ENCODE data around the gene MICAL2. TPM values are rescaled to one million over a fixed set of nuclear protein-coding genes. Genes with fewer than 3 reads are reported as not detected.

Gene MICAL2
- total and polyA plus RNA-seq, 3 donors from 2014 or later = 224 to 461 (median 401) TPM

DNA sequence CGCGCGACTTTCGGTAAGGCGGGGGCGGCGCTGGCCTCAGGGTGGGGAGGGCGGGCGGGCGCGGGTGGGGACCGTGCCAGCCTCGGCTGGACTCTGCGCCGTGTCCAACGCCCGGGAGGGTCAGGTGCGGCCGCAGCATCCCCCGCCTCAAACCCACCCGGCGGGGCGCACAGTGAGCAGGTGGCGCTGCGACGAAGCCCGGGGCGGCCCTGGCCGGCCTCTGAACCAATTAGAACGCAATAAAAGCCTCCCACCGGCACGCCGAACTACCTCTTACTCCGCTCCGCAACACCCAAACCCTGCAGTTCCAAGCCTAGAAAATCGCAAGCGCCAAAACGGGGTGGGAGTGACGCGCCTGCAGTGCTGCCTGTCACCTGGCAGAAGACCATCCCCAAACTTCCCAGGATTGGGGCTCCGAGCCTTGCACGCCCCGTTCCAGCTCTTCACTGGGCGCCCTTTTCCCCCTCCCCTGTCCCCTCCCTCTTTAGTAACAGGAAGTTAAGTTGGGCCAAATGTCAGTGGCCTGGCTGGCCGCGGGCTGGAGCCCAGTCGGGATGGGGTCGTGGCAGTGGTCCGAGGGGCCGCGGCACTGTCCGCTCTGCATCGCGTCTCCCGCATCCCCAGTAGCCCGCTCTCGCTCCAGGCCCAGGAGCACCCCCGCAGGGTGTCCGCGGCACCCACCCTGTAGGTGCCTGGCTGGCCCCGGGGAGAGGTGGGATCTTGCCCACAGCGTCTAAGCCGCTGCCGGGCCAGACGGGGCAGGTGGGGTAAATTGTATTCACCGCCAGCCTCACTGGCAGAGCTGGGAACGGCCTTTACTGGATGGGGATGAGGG is 541 bp downstream of the MICAL2 start:
- H3K4me1 ChIP-seq = peaks cover 23% of the 10 kb centered on the region
- 2 to 3% methylated on average over 26 to 62 of the region's 67 CpGs for WGBS, 2 donors
- peak overlapping the region; percentile 90 to 95 for H3K4me3 ChIP-seq
- TF ChIP-seq, protein P1, sequence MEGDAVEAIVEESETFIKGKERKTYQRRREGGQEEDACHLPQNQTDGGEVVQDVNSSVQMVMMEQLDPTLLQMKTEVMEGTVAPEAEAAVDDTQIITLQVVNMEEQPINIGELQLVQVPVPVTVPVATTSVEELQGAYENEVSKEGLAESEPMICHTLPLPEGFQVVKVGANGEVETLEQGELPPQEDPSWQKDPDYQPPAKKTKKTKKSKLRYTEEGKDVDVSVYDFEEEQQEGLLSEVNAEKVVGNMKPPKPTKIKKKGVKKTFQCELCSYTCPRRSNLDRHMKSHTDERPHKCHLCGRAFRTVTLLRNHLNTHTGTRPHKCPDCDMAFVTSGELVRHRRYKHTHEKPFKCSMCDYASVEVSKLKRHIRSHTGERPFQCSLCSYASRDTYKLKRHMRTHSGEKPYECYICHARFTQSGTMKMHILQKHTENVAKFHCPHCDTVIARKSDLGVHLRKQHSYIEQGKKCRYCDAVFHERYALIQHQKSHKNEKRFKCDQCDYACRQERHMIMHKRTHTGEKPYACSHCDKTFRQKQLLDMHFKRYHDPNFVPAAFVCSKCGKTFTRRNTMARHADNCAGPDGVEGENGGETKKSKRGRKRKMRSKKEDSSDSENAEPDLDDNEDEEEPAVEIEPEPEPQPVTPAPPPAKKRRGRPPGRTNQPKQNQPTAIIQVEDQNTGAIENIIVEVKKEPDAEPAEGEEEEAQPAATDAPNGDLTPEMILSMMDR (IDR thresholded peaks at IDR 0.05) = no peak
- TF ChIP-seq POLR2A (IDR thresholded peaks at IDR 0.05) = no peak
- peak; percentile 46 for DNase-seq
- intact Hi-C loops (cut with DNase I; ENCODE audit: low total_unique reads) = loop anchor here (10.0 kb wide), 1 partner anchor 124 kb away; no protein-coding TSS in a partner anchor
- no peaks in the 10 kb centered on the region for H3K27me3 ChIP-seq
- no peaks in the 10 kb centered on the region for H3K36me3 ChIP-seq (ENCODE audit: low read depth, missing control alignments)
- H3K9me3 ChIP-seq = no peaks in the 10 kb centered on the region
- peak overlapping the region; percentile 95 to 97 for H3K27ac ChIP-seq

DNA sequence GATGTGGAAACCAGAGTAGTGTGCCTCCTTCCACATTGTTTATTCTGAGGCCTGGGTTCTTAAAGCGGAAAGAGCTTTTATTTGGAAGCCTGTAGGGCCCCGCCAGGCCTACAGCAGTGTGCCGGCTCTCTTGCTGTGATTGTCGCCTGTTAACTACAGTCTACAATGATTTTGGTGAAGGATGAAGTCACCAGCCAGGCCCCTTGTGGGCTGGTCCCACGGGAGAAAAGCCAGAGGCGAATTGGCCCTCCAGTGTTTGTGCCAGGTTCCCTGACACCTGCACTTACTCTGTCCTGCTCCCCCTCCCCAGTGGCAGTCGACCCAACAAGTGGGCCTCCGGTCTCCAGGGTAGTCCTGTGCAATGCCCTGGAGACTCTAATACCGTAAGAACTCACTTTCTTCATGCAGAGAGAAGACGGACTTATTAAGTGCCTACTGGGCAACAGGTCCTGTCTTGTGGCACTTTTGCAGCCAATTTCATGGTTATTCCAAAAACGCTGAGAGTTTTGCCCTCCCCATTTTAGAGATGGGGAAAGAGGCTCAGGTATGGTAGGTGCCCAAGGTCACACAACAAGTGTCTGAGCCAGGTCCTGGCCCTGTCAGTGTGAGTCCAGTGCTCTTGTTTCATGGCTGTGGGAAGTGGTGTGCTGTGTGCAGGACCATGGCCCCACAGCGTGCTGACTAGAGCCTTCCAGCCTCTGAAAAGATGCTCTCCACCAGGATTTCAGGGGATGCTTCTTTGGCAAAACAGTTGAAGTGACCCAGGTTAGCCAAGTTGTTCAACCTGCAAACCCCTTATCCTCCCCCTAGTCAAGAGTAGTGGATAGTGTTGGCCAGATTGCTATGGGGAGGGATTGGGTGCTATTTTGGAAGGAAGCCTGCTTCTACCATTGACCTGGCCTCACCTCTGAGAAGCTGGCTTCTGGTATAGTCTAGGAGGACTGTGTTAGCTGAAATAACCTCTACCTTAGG is 1.4 kb downstream of the MICAL2 start:
- H3K36me3 ChIP-seq (ENCODE audit: low read depth, missing control alignments) = no peaks in the 10 kb centered on the region
- peak; percentile 49 for DNase-seq
- H3K9me3 ChIP-seq = no peaks in the 10 kb centered on the region
- H3K27me3 ChIP-seq = no peaks in the 10 kb centered on the region
- TF ChIP-seq POLR2A (IDR thresholded peaks at IDR 0.05) = no peak
- TF ChIP-seq, protein P1 (IDR thresholded peaks at IDR 0.05) = no peak
- H3K4me3 ChIP-seq = peak overlapping the region; percentile 90 to 95
- 10 to 19% methylated on average over 7 to 12 of the region's 12 CpGs for WGBS, 2 donors
- H3K4me1 ChIP-seq = peaks cover 23% of the 10 kb centered on the region
- H3K27ac ChIP-seq = peak overlapping the region; percentile 95 to 97
- intact Hi-C loops (cut with DNase I; ENCODE audit: low total_unique reads) = loop anchor here (10.0 kb wide), 1 partner anchor 123 kb away; no protein-coding TSS in a partner anchor

DNA sequence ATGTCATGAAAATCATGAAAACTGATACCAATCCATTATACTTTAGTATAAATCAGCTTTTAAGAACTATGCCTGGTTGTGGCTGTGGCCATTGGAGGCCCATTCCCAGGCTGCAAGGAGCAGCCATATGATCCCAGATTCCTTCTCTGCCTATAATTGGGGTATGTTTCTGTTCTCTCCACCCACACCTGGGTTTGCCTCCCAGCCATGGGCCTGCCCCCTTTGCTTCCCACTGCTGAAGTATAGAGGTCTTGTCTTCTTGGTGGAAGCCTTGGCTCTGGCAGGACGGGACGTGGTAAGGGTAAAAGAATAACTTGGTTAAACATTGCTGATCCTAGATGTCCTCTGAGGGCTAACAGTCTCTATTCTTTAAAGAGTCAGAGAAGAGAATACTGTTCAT is 2.4 kb downstream of the MICAL2 start:
- DNase-seq = no peak
- H3K27me3 ChIP-seq = no peaks in the 10 kb centered on the region
- H3K36me3 ChIP-seq (ENCODE audit: low read depth, missing control alignments) = no peaks in the 10 kb centered on the region
- H3K4me1 ChIP-seq = peaks cover 30% of the 10 kb centered on the region
- H3K4me3 ChIP-seq = peak overlapping the region in 1 of 2 donors; percentile 8
- H3K9me3 ChIP-seq = no peaks in the 10 kb centered on the region
- peak overlapping the region; percentile 95 to 97 for H3K27ac ChIP-seq
- intact Hi-C loops (cut with DNase I; ENCODE audit: low total_unique reads) = loop anchor here (10.0 kb wide), 1 partner anchor 122 kb away; no protein-coding TSS in a partner anchor
- WGBS, 2 donors = 70 to 72% methylated on average over 2 of the region's 2 CpGs
- TF ChIP-seq POLR2A (IDR thresholded peaks at IDR 0.05) = no peak
- TF ChIP-seq, protein P1 (IDR thresholded peaks at IDR 0.05) = no peak

DNA sequence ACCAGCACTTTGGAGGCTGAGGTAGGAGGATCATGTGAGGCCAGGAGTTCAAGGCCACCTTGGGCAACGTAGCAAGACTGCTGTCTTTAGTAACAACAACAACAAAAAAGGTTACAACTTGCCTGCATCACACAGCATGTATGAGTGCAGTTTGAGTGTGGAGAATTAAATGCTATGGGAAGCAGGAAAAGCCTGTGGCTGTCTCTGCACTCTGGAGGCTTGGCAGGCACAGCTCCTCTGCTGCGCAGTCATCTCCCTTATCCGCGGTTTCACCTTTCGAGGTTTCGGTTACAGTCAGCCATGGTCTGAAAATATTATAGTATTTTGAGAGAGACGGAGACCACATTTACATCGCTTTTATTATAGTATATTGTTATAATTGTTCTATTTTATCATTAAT is 2.9 kb downstream of the MICAL2 start:
- Histone ChIP-seq H3K4me1 (peaks cover 35% of the 10 kb centered on the region), H3K27ac (peak overlapping the region; percentile 95 to 97)
- intact Hi-C loops (cut with DNase I; ENCODE audit: low total_unique reads) = loop anchor here (10.0 kb wide), 1 partner anchor 122 kb away; no protein-coding TSS in a partner anchor

More for the DNA sequence above, 2.9 kb downstream of the MICAL2 start:
- Histone ChIP-seq H3K9me3 (no peaks in the 10 kb centered on the region), H3K36me3 (ENCODE audit: low read depth, missing control alignments) (no peaks in the 10 kb centered on the region), H3K27me3 (no peaks in the 10 kb centered on the region), H3K4me3 (peak overlapping the region in 1 of 2 donors; percentile 8)
- TF ChIP-seq POLR2A (IDR thresholded peaks at IDR 0.05) = no peak
- TF ChIP-seq, protein P1 (IDR thresholded peaks at IDR 0.05) = no peak
- peak; percentile 63 for DNase-seq
- WGBS, 2 donors = 46 to 56% methylated on average over 8 of the region's 8 CpGs
